ENCODE data around the gene BRWD1. TPM values are rescaled to one million over a fixed set of nuclear protein-coding genes. Genes with fewer than 3 reads are reported as not detected.

BRWD1 gene
- total RNA-seq, 4 donors from 2014 or later = 55.0 to 104 (median 67.9) TPM

DNA sequence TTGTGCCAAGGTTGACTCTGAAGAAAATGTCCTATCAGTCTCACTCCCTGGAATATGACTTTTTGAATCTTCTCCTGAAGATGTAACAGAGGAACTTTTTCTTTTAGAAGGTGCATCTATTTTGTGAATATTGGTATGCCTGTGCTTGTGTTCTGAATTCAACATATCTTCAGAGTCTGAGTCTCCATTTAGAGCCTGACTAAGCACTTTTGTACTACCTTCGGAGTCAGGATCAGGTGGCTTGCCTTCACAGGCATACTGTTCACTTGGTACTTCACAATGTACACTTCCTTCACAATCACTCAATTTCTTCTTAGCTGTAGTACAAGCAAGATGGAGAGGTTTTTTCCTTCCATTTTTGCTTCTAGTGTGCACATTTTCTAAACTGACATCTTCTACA, 116.6 kb downstream of the BRWD1 start:
- 97% methylated on average over 1 of the region's 1 CpG for WGBS
- Histone ChIP-seq H3K4me1 (peaks cover 0 to 13% (median 2%) of the 10 kb centered on the region in 4 donors), H3K27me3 (no peaks in the 10 kb centered on the region), H3K36me3 (peaks cover 26 to 86% (median 66%) of the 10 kb centered on the region in 4 donors), H3K9me3 (no peaks in the 10 kb centered on the region), H3K27ac (replicated peaks in 1 of 4) (no peak overlapping the region), H3K4me3 (no peak overlapping the region)
- no peak for DNase-seq (ENCODE audit: extremely low spot score)
- TF ChIP-seq POLR2A (IDR thresholded peaks at IDR 0.05; ENCODE audit: low read depth) = no peak
- TF ChIP-seq, protein P1, sequence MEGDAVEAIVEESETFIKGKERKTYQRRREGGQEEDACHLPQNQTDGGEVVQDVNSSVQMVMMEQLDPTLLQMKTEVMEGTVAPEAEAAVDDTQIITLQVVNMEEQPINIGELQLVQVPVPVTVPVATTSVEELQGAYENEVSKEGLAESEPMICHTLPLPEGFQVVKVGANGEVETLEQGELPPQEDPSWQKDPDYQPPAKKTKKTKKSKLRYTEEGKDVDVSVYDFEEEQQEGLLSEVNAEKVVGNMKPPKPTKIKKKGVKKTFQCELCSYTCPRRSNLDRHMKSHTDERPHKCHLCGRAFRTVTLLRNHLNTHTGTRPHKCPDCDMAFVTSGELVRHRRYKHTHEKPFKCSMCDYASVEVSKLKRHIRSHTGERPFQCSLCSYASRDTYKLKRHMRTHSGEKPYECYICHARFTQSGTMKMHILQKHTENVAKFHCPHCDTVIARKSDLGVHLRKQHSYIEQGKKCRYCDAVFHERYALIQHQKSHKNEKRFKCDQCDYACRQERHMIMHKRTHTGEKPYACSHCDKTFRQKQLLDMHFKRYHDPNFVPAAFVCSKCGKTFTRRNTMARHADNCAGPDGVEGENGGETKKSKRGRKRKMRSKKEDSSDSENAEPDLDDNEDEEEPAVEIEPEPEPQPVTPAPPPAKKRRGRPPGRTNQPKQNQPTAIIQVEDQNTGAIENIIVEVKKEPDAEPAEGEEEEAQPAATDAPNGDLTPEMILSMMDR (IDR thresholded peaks at IDR 0.05) = no peak
- TF ChIP-seq POLR2AphosphoS5 (IDR thresholded peaks at IDR 0.05) = no peak
- no peak for TF ChIP-seq EP300 (IDR thresholded peaks at IDR 0.05)
- intact Hi-C loops (cut with DNase I) = no loop called here

DNA sequence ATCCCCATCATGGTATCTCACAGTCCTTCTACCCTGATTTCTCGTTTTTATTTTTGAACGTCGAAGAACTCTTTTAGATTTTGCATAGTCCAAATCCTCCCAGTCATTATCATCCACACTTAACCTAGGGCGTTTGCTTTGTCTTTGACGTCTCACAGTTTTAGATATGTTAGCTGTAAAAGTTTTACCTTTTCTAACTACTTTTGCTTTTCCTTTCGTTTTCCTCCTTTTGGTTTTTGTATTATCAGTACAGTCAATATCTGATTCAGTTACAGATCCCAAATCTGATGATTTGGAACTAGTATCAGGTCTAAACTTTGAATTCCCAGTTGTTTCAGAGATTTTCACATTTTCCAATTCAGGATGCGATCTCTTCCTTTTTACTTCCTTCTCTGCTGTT, 117.1 kb downstream of the BRWD1 start:
- Histone ChIP-seq H3K27ac (replicated peaks in 1 of 4) (no peak overlapping the region), H3K27me3 (no peaks in the 10 kb centered on the region), H3K4me1 (peaks cover 0 to 13% (median 2%) of the 10 kb centered on the region in 4 donors), H3K4me3 (no peak overlapping the region), H3K36me3 (peaks cover 26 to 86% (median 61%) of the 10 kb centered on the region in 4 donors), H3K9me3 (no peaks in the 10 kb centered on the region)
- intact Hi-C loops (cut with DNase I) = no loop called here
- WGBS = 91% methylated on average over 7 of the region's 7 CpGs
- DNase-seq (ENCODE audit: extremely low spot score) = no peak
- TF ChIP-seq, protein P1 (IDR thresholded peaks at IDR 0.05) = no peak
- TF ChIP-seq EP300 (IDR thresholded peaks at IDR 0.05) (no peak), POLR2A (IDR thresholded peaks at IDR 0.05; ENCODE audit: low read depth) (no peak), POLR2AphosphoS5 (IDR thresholded peaks at IDR 0.05) (no peak)

DNA sequence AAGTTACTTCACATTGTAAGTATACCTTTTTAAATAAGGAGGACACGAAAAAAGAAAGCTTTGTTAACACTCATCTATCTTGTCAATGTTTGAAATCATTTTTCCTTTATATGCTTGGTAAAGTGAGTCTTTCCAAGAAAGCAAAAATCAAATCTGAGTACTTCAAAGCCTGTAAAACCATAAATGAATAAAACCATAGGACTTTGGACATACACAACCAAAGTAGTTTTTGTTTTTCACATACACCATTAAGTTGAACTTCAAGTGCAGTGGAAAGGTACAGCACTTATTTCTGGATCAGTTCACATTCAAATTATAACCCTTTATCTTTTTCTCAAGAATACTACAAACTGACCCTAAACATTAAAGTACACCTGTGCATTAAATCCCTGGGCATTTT, 120.1 kb downstream of the BRWD1 start:
- Histone ChIP-seq H3K27ac (replicated peaks in 1 of 4) (no peak overlapping the region), H3K36me3 (peaks cover 10 to 60% (median 36%) of the 10 kb centered on the region in 4 donors), H3K4me1 (no peaks in the 10 kb centered on the region), H3K27me3 (no peaks in the 10 kb centered on the region), H3K9me3 (no peaks in the 10 kb centered on the region), H3K4me3 (no peak overlapping the region)
- WGBS = 93% methylated on average over 1 of the region's 1 CpG
- TF ChIP-seq EP300 (IDR thresholded peaks at IDR 0.05) (no peak), POLR2A (IDR thresholded peaks at IDR 0.05; ENCODE audit: low read depth) (no peak), POLR2AphosphoS5 (IDR thresholded peaks at IDR 0.05) (no peak)
- TF ChIP-seq, protein P1 (IDR thresholded peaks at IDR 0.05) = no peak
- intact Hi-C loops (cut with DNase I) = no loop called here
- DNase-seq (ENCODE audit: extremely low spot score) = no peak

DNA sequence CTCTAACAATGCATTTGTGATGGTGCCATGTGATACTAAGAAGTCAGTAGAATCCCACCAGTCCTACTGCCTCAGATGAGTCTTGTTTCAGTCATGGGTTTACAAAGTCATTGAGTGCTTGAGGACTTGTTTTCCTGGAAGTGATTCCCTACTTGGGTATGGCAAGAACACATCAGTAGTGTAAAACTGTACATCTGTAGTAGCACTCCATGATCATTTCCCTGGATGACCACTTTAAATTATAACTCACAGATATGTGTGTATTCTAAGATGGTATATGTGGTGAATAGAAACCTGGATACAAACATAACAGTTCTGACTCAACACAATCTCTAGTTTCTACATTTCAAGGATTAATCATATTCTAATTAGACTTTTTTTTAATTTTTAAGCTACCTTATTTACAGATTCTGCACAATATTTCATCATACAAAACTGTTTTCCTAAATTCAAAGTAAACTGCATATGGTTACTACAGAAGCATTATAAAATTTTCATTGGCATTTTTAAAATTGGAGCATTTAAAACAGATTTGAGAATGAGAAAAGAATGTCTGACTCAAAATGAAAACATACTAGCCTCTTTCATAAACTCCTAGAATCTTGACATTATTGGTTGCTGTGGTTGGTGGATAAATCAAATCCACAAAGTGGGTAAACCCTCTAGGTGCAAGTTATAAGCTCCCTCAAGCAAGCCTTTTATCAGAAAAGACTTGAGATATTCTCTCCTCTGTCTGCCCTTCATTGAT, 123.4 kb downstream of the BRWD1 start:
- Histone ChIP-seq H3K4me1 (peaks cover 0 to 4% (median 0%) of the 10 kb centered on the region in 4 donors), H3K27ac (replicated peaks in 1 of 4) (no peak overlapping the region), H3K27me3 (no peaks in the 10 kb centered on the region), H3K9me3 (no peaks in the 10 kb centered on the region), H3K4me3 (no peak overlapping the region), H3K36me3 (peaks cover 0 to 27% (median 9%) of the 10 kb centered on the region in 4 donors)
- TF ChIP-seq POLR2A (IDR thresholded peaks at IDR 0.05; ENCODE audit: low read depth) (no peak), EP300 (IDR thresholded peaks at IDR 0.05) (no peak), POLR2AphosphoS5 (IDR thresholded peaks at IDR 0.05) (no peak)
- TF ChIP-seq, protein P1 (IDR thresholded peaks at IDR 0.05) = no peak
- no peak for DNase-seq (ENCODE audit: extremely low spot score)
- intact Hi-C loops (cut with DNase I) = loop anchor here (10.0 kb wide), 1 partner anchor 195 kb away; a partner anchor contains a TSS

Data from esophagus muscularis mucosa (tissue), 4 donors.